ENCODE measurements around the gene ALPK3. TPM values are rescaled to one million over a fixed set of nuclear protein-coding genes. Genes with fewer than 3 reads are reported as not detected.

Gene ALPK3
- total RNA-seq, 1 experiment from 2014 or later, result 66.1 TPM

DNA sequence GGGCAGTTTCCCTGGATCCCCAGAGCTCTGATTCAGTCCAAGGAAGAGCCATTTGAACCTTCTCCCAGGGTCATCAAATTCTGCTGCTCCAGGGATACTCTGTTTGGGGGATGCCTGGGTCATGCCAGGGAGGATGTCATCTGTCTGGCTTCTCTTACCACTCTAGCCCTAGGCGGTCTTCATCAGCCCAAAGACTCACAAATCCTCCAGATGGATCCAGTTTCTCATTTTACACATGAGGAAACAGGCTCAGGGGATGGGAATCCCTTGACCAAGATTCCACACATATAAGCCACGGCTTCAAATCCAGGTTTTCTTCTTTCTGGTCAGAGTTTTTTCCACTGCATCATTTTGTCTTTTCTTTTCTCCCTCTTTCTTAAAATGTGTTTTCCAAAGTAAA lies 104.0 kb downstream of the ALPK3 start:
- no peak for DNase-seq (ENCODE audit: low spot score)

GRCh38 chr15:84922530-84922929 lies 105.4 kb downstream of the ALPK3 start:
- DNase-seq (ENCODE audit: low spot score), result no peak

Small RNA genes within 50 kb of the gene (small RNA-seq; reads per million reads assigned to genes)
- gene RF00402, result not detected

Other genes starting within 250 kb of the ALPK3 start
- gene ZSCAN2, start 216.3 kb upstream of the ALPK3 start, total RNA-seq (2014; rRNA removed; shearing (Covaris generic)), result 9.7 and 14.1 TPM in 2 replicates
- gene WDR73, start 163.1 kb upstream of the ALPK3 start, total RNA-seq (2014; rRNA removed; shearing (Covaris generic)), result 39.9 and 41.2 TPM in 2 replicates
- 96.2 and 97.9 TPM in 2 replicates for gene NMB, start 159.2 kb upstream of the ALPK3 start, total RNA-seq (2014; rRNA removed; shearing (Covaris generic))
- 215 and 238 TPM in 2 replicates for gene SEC11A, start 101.2 kb upstream of the ALPK3 start, total RNA-seq (2014; rRNA removed; shearing (Covaris generic))
- 22.6 and 27.5 TPM in 2 replicates for gene ZNF592, start 68.8 kb upstream of the ALPK3 start, total RNA-seq (2014; rRNA removed; shearing (Covaris generic))
- 0.08 and 0.13 TPM in 2 replicates for gene SLC28A1, start 67.3 kb downstream of the ALPK3 start, total RNA-seq (2014; rRNA removed; shearing (Covaris generic))
- 29.9 and 30.4 TPM in 2 replicates for gene PDE8A, start 164.5 kb downstream of the ALPK3 start, total RNA-seq (2014; rRNA removed; shearing (Covaris generic))

All from HT-29 (cell line).